Gastrocnemius medialis (tissue), 4 donors: Measurements from ENCODE around the gene UAP1L1.

ENCODE experiments used
- CTCF ChIP-seq, 5 experiments: fragments of 450-650 bp in 3 of 5; fragments of 200-600 bp in 2 of 5; sonication (generic) in 2 of 5; IDR thresholded peaks in 4 of 5; conservative IDR thresholded peaks in 1 of 5; 1 replicate in 4 of 5; 2 replicates in 1 of 5; pipeline ENCODE4 v1.5.1; 2016 to 2019; ENCODE audit warnings: antibody characterized with exemption in 5 of 5, mild to moderate bottlenecking in 3 of 5, moderate library complexity in 3 of 5
- POLR2A ChIP-seq, 2 donors: fragments of 450-650 bp; IDR thresholded peaks; one replicate each; pipeline ENCODE4 v1.6.1; 2017; ENCODE audit warnings: antibody characterized with exemption in 2 of 2, mild to moderate bottlenecking in 2 of 2, moderate library complexity in 2 of 2

- TF ChIP-seq CTCF (IDR thresholded peaks at IDR 0.05 in 4 of 5, conservative IDR thresholded peaks at IDR 0.05 in 1 of 5) (no peak), POLR2A (IDR thresholded peaks at IDR 0.05) (no peak)
Observed at GRCh38 chr9:137110147-137110910, 33.0 kb downstream of the UAP1L1 start.
